Hematopoietic multipotent progenitor cell (in vitro differentiated cells): Measurements from ENCODE around the gene SRRM4. TPM values are rescaled to one million over a fixed set of nuclear protein-coding genes. Genes with fewer than 3 reads are reported as not detected.
"Not testable (repeated sequence)": the region's sequence is repeated elsewhere in the genome, so short reads cannot be mapped to it uniquely, and the experiment has no call there.

Experiments
- DNase-seq, 3 donors: peaks; one replicate each; pipeline ENCODE4 v3.0.0-alpha.2; 2011 to 2015; ENCODE audit warnings: low read depth in 2 of 3, low spot score in 2 of 3
- total RNA-seq: library from RNA; depleted of rRNA; stranded (reverse); fragments of >200 nt; gene quantifications from one replicate; pipeline ENCODE4 v1.2.3, GENCODE V29; 2012

Gene SRRM4
- under 0.01 TPM for total RNA-seq

DNA sequence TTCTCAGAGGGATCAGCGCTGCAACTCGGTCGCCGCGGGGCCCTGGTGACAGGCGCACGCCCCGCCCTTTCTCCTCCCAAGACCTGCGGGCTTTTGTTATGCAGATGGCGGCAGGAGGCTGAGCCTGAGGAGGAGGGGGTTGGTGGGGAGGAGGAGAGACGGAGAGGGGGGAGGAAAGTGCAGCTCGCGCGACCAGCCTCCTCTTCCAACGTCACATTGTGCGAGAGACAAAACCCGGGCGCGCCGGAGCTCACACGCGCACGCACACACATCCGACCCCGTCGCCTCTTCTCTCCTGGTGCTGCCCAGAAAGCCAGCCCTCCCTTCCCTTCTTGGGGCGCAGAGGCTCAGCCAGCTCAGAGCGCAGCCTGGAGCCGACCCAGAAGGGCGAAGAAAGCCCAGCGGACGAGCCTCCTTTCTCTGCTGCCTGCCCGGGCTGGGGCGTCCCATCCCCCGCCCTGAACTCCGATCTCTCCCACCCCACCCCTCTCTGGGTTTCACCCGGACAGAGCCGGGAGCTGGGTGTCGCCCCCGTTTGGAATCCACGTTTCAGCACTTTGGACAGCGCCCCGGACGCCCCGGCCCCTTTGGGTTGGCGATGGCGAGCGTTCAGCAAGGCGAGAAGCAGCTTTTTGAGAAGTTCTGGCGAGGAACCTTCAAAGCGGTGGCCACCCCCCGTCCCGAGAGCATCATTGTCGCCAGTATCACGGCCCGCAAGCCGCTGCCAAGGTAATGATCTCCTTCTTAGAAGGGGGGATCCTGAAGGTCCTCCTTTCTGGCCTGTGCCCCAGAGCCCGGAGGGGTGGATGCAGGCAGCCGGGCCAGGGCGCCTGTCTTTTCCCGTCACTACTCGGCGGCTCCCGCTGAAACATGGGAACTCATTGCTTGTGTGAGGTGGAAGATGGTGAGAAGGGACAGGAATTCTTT lies at the start of gene SRRM4:
Gene SRRM4, plus strand, starts transcription at position 257 of the 927 bp plus-strand sequence. Its CDS starts 342 bp downstream, at position 599.
- peak in 2 of 3 donors; percentile 22 to 45 for DNase-seq

DNA sequence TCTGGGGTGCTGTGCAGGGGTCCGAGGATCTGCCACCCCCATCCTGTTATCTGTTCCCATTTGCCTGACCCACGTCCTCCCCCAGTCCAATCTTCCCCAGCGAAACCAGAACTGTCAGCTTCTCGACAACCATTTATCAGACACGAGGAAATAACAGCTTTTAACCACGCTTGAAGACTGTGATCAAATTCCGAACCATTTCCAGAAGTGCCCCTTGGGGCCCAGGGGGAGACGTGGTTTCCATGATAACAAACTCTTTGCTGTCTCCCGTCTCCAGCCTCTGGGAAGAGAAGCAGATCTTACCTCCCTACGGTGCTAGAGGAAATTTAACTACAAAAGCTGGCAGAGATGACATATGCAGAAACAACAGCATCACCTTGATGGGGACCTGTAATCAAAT lies 35.1 kb upstream of the SRRM4 start:
- no peak for DNase-seq

DNA sequence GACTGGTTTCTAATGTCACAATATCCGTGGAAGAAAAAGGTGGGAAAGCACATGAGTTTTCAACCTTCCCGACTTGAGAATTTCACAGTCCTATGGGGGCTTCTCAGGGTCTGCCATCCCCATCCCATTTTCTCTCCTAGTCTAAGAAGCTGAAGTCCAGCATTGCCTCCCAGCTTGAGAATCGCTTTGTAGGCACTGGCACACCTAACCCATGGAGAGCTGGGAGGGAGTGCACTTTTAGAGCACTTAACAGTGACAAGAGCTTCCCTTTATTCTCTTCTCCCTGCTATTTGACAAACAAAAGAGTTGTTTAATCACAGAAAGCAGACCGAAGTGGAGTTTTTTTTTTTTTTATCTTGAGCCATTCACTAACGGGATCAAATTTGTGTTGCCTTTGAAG lies 22.8 kb upstream of the SRRM4 start:
- no peak for DNase-seq

- no peak for DNase-seq
Observed at GRCh38 chr12:118959348-118959747, 22.0 kb upstream of the SRRM4 start.

GRCh38 chr12:118959985-118960560 lies 21.3 kb upstream of the SRRM4 start:
- DNase-seq: no peak

DNA sequence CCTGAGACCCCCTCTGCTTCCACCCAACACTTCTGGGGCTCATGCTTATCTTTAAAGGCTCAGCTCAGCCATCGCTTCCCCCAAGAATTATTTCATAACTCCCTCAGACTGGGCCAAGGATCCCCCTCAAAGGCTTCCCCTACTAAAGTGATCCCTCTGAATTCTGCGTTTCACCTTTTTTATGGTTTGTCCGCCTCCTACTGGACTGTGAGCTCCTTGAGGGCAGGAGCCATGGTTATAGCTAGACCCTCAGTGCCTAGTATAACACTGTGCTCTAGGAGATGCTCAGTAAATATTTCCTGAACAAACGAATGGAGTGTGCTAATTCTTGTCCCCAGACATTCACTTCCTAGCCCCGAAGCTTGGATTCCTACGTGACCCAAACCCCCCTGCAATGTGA lies 20.5 kb upstream of the SRRM4 start:
- DNase-seq: no peak

GRCh38 chr12:118964988-118965387 lies 16.4 kb upstream of the SRRM4 start:
- no peak for DNase-seq

GRCh38 chr12:118970856-118971255 lies 10.5 kb upstream of the SRRM4 start:
- no peak for DNase-seq

GRCh38 chr12:118972982-118973381 lies 8.4 kb upstream of the SRRM4 start:
- no peak for DNase-seq

DNA sequence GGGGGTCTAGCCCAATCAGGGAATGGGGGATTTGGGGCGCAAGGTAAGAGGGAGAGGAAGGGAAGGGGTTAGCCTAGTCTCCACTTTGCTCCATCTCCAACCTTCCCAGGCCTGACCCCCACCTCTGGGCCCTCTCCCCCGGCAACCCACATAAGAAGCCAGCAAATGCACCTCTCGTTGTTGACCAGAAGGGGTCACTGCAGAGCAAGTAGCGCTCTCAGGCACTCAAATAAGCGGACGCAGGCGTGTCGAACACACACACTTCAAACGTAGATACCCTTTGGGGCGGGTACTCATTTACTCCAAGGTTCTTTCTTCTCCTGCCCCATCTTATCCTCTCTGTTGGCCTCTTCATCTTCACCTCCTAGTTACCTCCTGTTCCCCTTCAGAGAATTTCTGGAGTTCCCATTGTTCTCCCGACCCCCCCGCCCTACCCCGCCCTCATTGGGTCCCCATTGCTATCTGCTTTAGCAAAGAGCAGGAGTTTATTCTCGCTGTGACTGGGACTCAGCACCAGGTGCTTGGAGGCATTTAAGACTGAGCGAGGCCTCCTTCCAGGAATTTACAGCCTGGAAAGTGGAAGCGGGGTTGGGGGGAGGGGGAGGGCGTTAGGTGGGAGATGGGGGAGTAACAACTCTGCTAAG lies 1.5 kb upstream of the SRRM4 start:
- peak in 2 of 3 donors; percentile 59 to 79 for DNase-seq

DNA sequence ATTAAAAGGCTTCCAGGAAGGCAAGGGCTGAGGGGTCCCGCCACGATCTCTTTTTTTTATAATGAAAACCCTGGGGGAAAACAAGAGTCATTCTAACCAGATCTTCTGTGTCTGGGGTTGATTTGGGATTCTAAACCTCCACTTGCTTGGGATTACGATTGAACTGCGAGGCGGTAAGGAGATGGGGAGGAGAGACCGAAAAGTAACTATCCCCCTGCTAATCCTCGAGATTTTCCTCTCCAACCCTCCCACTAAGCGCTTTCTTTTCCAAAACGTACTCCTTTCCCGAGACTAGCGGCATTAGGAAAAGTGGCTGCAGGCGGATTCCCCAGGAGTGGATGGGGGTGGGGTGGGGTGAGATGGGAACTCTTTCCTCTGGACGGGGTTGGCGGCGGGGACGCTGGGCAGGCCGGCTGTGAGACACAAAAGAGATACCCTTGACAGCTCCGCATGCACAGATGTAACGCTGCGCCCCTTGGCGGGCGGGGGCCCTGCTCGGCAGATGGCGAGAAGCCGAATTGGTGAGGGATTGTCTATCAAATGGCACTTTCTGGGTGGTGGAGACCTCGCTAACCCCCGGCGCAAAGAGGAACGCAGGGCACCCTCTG lies 830 bp upstream of the SRRM4 start:
- no peak for DNase-seq

GRCh38 chr12:118982302-118982701 lies 961 bp downstream of the SRRM4 start:
- no peak for DNase-seq

DNA sequence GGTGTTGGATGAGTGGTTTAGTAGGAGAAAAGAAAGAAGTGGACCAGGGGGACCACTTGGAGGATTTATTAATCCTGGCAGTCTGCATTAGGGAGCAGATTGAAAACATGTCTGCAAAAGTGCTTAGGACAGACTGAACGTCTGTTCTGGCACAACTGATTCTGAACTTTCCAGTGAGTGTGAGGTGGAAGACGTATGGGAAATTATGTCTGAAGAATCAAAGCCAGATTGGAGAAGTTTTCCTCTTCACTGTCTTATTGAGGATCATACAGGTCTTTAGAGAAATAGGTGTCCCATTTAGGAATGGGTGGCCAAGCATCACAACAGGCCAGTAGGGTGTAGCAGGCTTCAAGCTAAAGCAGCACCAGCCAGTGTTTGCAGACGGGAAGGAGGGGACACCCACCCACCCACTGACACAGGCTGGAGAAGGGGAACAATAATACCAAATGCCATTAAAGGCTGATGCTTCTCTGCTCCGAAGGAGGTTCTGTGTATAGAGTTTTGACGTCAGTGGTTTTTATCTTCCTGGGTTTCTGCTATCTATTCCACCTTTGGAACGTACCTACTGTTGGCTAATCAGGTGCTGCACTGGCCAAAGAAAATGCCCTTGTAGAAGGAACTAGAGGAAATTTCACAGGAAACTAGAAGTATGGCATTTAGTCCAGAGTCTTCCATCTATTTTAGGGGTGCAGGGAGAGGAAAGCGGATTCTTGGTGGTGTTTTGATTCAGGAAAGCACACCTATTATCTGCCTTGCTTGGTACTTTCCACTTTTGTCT lies 1.8 kb downstream of the SRRM4 start:
- DNase-seq: no peak

DNA sequence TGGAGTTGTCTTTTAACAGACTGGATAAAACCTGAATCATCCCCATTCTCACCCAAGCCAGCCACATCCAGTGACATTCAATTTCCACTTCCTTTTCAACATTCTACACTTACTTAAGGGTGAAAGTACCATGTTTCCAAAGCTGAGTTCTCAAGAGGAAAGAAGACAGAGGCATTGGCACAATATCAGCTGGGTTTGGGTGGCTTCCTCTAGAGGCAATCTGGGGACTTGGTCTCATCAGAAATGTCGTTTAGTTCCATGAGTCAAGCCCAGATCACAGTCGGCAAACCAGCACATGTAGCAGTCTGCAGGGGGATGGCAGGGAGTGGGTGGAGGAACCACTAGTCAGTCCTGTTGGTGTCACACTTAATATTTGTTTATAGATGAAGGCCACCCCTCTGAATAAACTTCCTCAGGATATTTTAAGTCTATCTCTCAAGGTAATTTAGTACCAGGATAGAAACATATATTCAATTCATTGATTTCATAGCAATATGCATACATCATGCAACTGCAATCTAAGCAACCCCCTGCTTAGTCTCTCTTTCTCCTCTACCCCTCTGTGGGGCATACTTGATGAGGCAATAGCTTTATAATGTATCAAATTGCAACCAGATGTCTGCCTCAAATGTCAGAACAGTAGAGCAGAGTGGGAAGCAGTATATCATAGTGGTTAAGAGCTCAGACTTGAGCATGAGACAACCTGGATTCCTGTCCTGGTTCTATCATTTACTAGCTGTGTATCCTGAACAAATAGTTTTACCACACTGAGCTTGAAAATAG lies 3.0 kb downstream of the SRRM4 start:
- no peak for DNase-seq

DNA sequence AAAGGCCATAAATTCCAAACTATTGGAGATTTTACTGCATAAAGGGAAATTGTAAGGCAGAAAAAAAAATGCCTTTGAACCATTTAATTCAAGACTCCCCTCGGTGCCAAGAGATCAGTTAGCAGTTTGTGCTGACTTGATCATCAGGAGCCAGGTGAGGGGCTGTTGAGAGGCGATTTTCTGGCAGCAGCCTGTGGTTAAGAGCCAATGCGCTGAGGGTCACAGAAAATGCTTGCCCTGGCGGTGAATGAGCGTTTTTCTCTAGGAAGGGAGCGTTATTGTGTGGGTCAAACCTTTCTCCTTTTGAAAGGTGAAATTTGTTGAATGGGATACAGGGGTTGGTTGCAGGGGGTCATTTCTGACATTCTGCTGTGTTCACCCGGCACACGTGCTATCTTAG lies 4.7 kb downstream of the SRRM4 start:
- no peak for DNase-seq

DNA sequence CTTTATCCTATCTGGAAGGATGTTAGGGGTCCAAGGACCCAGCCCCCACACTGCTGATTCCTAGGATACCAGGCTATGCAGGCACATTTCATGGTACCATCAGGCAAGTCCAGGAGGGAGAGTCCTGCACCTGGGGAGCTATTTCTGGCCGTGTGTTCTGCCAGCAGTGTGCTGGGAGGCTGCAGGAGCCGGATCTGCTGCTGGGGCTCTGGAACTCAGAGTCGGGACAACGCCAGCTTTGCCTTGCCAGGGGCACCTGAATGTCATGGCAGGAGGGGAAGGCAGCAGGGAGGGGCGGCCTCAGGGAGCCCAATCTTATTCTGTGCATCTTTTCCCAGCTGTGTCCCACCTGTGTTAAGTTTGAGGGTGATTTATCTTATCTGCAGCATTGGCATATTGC lies 17.8 kb downstream of the SRRM4 start:
- no peak for DNase-seq

GRCh38 chr12:119005085-119005484 lies 23.7 kb downstream of the SRRM4 start:
- no peak for DNase-seq

GRCh38 chr12:119005913-119006312 lies 24.6 kb downstream of the SRRM4 start:
- no peak for DNase-seq

GRCh38 chr12:119006746-119007145 lies 25.4 kb downstream of the SRRM4 start:
- DNase-seq: no peak

DNA sequence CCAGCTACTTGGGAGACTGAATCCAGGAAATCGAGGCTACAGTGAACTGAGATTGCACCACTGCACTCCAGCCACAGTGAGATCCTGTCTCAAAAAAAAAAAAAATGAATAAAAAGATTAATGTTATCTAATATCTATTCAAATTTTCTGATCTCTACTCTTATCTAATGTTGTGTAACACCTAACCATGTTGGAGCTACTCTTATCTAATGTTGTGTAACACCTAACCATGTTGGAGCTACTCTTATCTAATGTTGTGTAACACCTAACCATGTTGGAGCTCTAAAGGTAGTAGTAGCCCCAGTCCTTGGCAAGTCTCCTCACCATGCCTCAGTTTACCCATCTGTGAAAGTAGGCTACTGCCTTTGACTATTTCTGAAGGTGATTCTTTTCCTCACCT lies 26.9 kb downstream of the SRRM4 start:
- not testable (repeated sequence) for DNase-seq
